Inflammatory macrophage treated with lipopolysaccharide for 4 hours (primary cell): Measurements from ENCODE around the gene SRRM5.
"Not testable (repeated sequence)": the region's sequence is repeated elsewhere in the genome, so short reads cannot be mapped to it uniquely, and the experiment has no call there.

Experiments used
- DNase-seq: peaks from one replicate; pipeline ENCODE4 v3.0.0-alpha.2; 2020

The SRRM5 gene

DNA sequence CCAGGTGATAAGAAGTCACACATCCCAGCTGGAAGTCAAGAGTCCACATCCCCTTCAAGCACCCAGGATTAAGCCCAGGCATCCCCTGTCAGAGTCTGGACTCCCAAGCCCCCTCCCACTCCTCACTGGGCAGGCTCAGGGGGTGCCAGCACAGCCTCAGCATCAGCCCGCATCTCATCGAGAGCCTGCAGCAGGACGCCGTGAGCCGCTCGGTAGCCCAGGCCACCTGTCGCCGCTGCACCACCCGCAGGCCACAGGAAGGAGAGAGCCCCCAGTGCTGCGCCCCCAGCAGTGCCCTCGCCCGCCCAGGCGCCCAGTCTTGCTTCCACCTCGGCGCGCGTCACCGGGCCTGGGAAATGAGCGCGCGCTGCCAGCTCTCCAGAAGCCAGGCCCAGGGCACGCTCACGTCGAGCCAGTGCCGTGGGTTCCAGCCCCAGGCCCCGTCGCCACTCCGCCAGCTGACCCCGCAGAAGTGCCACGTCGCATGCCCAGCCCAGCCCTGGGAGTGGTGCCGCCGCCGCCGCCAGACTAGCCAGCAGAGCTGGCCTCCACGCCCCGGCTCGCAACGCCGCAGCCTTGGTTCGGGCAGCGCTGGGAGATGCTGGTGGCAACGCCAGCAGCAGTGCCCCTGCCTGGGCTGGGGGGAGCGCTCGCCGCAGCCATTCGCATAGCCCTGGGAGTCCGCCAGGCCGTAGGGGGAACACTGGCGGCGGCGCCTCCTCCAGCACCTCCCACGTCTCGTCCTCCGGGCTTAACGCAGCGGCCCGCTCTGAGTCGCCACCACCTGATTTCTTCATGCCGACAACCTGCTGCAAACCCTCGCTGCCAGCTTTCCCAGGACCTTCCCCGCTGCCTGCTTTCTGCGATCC lies 19.8 kb upstream of the SRRM5 start:
- DNase-seq = no peak

- DNase-seq = no peak
Observed at GRCh38 chr19:43592800-43593350, 19.0 kb upstream of the SRRM5 start.

DNA sequence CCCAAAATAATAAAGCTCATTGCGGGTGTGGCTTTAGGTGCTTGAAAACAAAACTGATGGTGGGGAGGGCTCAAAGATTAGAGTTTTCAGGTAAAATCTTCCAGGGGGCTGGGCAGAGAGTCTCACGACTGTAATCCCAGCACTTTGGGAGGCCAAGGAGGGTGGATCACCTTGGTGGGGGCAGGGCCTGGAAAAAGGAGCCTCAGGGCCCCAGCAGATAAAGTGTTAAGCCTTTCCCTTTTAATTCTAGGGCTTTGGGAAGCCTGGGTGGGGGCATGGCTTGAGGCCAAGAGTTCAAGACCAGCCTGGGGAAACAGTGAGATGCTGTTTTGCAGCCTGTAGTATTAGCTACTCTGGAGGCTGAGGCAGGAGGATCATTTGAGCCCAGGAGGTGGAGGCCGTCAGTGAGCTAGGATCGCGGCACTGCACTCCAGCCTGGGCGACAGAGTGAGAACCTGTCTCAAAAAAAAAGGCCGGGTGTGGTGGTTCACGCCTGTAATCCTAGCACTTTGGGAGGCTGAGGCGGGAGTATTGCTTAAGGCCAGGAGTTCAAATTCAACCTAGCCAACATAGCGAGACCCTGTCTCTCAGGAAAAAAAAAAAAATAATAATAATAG lies 17.7 kb upstream of the SRRM5 start:
- DNase-seq = no peak

- peak; percentile 80 for DNase-seq
Observed at GRCh38 chr19:43594710-43595604, 16.9 kb upstream of the SRRM5 start.

- no peak for DNase-seq
Observed at GRCh38 chr19:43595605-43595998, 16.3 kb upstream of the SRRM5 start.

GRCh38 chr19:43595999-43596841 lies 15.7 kb upstream of the SRRM5 start, which contains the start of the genes IRGQ and ZNF576:
Gene IRGQ, minus strand, starts transcription at chr19:43596134. Its CDS starts 796 bp downstream, at chr19:43595338.
Gene ZNF576, plus strand, starts transcription at chr19:43596595. Its CDS starts 514 bp downstream, at chr19:43597109.
- DNase-seq = peak; percentile 100

DNA sequence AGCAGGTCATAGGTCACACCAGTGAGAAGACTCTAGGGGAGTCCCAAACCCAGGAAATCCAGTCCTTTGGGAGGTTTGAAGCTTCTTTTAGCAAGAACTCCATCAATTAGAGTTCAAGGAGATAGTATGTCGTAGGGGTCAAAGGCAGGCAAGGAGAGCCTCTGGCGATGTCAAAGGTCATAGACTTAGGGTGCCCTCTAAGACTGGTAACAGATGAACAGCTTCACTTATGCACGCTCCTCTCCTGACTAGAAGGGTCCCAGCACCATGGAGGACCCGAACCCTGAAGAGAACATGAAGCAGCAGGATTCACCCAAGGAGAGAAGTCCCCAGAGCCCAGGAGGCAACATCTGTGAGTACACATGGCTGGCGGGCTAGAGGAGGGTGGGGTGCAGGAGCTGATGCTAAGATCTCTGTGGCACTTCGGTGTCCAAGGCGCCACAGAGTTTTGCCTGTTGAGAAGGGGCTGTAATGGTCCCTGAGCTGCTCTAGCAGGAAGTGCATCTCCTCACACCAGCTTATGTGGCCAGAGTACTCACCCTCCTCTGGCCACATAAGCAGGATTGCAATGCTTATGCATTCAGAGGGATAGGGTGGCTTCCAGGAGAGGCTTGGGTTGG lies 14.9 kb upstream of the SRRM5 start:
- peak; percentile 5 for DNase-seq

- DNase-seq = peak; percentile 31
Observed at GRCh38 chr19:43597876-43598275, 14.0 kb upstream of the SRRM5 start.

GRCh38 chr19:43598445-43599240 lies 13.2 kb upstream of the SRRM5 start:
- DNase-seq = no peak

DNA sequence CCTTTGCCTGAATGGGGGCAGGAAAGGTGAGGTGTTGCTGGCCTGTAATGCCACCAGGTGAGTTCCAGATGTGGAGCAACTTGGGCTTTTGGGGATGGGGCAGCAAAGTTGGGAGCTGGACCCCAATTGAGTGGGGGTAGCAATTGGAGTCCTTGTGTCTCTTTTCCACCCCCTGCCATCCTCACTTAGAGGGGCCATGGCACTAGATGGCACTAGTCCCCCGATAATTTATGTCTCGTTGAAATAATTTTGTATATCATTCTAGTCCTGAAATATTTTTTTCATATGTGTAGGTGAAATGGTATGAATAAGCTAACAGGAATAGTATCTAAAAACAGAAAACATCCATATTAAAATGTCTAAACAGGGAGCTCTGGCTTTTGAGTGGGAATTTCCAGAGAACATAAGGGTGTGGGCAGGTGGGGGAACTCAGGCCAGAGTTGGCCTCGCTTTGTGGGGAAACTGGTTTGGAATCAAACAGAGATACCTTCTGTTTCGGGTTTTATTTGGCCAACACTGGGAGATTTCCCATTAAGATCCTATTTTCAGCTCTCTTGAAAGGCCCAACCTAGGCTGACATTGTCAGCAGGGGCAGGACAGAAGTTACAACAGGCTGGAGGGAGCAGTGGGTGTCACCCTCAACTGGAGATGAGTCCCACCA lies 12.1 kb upstream of the SRRM5 start:
- DNase-seq = no peak

DNA sequence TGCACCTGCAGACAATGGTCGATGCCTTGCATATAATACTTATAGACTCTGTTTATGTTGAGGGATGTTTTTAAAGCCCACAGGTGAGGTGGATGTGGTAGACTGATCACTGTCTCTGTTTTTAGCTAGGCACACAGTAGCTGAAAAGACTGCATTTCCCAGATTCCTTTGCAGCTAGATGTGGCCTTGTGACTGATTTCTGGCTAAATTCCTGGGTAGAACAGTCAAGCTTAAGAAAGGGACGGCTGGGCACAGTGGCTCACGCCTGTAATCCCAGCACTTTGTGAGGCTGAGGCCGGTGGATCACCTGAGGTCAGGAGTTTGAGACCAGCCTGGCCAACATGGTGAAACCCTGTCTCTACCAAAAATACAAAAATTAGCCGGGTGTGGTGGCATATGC lies 11.6 kb upstream of the SRRM5 start:
- DNase-seq = not testable (repeated sequence)

GRCh38 chr19:43605875-43606568 lies 5.9 kb upstream of the SRRM5 start:
- no peak for DNase-seq

GRCh38 chr19:43606569-43607229 lies 5.2 kb upstream of the SRRM5 start:
- no peak for DNase-seq

DNA sequence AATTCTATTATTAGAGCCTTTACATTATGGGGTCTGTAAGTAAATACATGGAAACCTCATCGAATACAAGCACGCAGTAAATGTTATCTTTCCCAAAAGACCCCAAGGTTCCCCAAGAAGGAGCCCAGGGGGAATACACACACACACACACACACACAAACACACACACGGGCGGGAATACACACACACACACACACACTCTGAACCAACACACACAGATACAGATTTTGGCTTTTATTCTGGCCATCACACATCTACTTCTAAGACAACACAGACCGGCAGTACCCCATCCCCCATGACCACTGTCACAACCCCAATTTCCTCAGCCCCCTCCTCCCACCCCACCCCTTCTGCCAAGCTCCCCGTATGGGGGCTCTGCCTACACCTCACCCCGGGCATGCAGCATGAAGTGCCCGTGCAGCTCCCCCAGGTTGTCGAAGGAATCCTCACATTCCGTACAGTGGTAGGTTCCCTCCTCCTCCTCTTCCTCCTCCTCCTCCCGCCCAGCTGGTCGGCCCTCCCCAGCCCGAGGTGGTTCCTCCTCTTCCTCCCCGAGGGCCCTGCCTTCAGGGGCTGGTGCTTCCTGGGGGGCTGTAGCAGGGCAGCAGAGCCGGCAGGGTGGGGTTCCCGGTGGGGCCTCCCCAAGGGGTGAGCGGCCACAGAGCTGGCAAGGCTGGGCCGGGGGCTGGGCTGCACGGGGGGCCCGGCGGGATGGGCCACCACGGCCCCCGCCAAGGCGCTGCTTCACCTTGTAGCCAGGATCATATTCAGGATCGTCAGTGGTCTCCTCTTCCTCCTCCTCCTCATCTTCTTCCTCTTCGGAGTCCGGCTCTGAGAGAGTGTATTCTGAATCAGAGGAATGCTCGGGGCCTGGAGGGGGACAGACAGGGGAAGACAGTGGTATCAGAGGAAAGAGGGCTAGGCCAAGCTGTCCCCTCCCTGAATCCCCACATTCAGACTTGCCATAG lies 4.4 kb upstream of the SRRM5 start:
- no peak for DNase-seq

GRCh38 chr19:43609872-43610271 lies 2.0 kb upstream of the SRRM5 start:
- DNase-seq = no peak

DNA sequence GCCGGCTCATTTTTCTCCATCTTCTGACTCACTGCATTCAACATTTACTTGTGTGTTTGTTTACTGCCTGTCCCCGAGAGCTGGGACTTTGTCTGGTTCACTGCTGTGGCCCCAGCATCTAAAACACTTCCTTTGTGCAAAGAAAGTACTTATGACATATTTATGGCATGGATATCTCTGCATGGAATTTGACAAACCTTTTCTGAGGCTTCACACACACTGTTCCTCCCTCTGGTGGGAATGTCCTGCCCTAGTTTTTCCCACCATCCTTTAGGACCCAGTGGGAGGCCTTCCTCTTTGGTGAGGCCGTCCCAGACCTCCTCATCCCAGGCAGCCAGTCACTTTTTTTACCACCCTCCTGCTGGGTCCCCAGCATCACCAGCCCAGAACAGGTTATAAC lies 1.4 kb upstream of the SRRM5 start:
- DNase-seq = no peak

- no peak for DNase-seq
Observed at GRCh38 chr19:43612374-43612773, 486 bp downstream of the SRRM5 start.

GRCh38 chr19:43616306-43616705 lies 4.4 kb downstream of the SRRM5 start:
- no peak for DNase-seq
